Stomach (tissue), 4 donors: Measurements from ENCODE around the gene PTPN14.
"Not testable (repeated sequence)": the region's sequence is repeated elsewhere in the genome, so short reads cannot be mapped to it uniquely, and the experiment has no call there.

Experiments
- CTCF ChIP-seq, 7 experiments: fragments of 450-650 bp in 4 of 7; fragments of 200-600 bp in 3 of 7; sonication (generic) in 3 of 7; IDR thresholded peaks; one replicate each; pipeline ENCODE4 v1.5.1; 2016 to 2019; ENCODE audit warnings: antibody characterized with exemption in 7 of 7, control low read depth in 2 of 7, mild to moderate bottlenecking in 1 of 7
- POLR2A ChIP-seq, 4 donors: fragments of 450-650 bp; IDR thresholded peaks; one replicate each; pipeline ENCODE4 v1.6.1; 2016; ENCODE audit warnings: antibody characterized with exemption in 4 of 4, control low read depth in 2 of 4, mild to moderate bottlenecking in 1 of 4, moderate library complexity in 1 of 4

DNA sequence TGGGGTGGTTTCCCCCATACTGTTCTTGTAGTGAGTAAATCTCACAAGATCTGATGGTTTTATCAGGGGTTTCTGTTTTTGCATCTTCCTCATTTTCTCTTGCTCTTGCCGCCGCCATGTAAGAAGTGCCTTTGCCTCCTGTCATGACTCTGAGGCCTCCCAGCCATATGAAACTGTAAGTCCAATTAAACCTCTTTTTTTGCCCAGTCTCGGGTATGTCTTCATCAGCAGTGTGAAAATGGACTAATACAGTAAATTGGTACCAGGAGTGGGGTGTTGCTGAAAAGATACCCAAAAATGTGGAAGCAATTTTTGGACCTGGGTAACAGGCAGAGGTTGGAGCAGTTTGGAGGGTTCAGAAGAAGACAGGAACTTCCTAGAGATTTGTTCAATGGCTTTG, 24.7 kb upstream of the PTPN14 start:
- TF ChIP-seq CTCF, POLR2A (IDR thresholded peaks at IDR 0.05): not testable (repeated sequence)
